ENCODE results near the gene TAL1.

The TAL1 gene

DNA sequence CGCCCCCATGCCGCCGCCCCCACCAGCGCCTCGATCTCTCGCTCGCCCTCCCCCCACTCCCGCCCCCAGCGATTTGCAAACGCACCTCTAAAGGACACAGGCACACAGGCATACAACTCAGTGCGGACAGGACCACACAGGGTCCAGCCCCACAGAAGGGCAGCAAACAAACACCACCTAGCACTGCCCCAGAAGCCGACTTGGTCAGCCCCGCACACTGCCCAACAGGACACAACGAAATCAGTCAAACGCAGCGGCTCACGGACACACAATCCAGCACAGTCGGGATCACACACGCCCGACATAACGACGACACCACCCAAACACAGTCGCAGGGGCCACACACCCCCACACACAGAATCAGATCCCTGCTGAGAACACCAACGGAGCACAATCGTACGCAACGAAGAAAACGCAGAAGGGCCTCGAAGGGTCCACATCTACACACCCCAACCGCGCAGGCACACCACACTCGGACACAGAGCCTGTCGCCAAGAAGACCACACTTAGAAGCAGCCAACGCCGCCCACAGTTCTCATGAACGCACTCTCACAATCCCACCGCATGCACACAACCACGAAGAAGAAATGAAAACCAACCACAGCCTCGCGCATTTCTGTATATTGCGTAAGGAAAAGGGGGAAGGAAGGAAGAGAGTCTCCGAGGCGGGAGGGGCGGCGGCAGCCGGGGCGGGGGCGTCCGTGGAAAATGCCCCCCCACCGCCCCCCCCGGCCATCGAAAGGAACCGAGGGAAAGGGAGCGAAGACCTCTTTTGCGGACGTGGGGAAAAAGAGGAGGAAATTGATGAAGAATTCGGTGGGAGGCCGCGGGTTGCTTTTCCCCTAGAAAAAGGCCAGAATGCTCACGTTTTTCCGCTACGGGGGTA is 481 bp downstream of the TAL1 start:
- H3K27me3 Mint-ChIP-seq (ENCODE audit: low read depth): peaks cover 100% of the 10 kb centered on the region
- H3K36me3 Mint-ChIP-seq (ENCODE audit: low read depth): no peaks in the 10 kb centered on the region
- peaks cover 7% of the 10 kb centered on the region for H3K9me3 Mint-ChIP-seq
- H3K4me3 Mint-ChIP-seq: peak overlapping the region; percentile 69 to 75 (median 73)
- peak overlapping the region in 2 of 3 experiments; percentile 11 to 61 for H3K27ac Mint-ChIP-seq
- TF ChIP-seq, protein P1, sequence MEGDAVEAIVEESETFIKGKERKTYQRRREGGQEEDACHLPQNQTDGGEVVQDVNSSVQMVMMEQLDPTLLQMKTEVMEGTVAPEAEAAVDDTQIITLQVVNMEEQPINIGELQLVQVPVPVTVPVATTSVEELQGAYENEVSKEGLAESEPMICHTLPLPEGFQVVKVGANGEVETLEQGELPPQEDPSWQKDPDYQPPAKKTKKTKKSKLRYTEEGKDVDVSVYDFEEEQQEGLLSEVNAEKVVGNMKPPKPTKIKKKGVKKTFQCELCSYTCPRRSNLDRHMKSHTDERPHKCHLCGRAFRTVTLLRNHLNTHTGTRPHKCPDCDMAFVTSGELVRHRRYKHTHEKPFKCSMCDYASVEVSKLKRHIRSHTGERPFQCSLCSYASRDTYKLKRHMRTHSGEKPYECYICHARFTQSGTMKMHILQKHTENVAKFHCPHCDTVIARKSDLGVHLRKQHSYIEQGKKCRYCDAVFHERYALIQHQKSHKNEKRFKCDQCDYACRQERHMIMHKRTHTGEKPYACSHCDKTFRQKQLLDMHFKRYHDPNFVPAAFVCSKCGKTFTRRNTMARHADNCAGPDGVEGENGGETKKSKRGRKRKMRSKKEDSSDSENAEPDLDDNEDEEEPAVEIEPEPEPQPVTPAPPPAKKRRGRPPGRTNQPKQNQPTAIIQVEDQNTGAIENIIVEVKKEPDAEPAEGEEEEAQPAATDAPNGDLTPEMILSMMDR (IDR thresholded peaks at IDR 0.05; ENCODE audit: unreplicated experiment in 3 of 3): no peak
- peaks cover 26% of the 10 kb centered on the region for H3K4me1 Mint-ChIP-seq

DNA sequence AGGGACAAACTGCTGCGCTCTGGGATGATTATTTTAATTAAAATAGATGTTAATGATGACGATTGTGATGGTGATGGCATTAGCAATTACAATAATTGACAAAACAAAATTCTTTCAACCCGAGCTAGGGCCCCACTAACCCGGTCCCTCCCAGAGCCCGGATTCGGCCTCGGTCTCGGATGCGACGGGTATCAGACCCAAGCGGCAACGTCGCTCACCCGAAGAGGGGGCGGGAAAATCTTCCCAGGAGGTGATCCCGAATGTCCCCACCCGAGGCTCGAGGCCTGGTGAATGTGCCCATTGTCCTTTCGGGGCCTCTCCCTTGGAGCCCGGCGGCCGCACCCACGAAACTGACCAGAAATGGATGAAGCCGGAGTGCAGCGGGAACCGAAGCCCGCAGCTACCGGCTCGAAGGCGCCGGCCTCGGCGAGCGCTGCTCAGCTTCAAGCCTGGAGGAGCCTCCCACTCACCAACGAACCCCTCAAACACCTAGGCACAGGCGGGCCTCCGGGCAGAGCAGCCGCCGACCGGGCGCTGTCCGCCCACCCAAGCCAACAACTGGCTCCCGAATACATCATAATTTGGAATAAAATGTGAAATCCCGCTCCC is 1.2 kb downstream of the TAL1 start:
- peaks cover 7% of the 10 kb centered on the region for H3K9me3 Mint-ChIP-seq
- H3K27ac Mint-ChIP-seq: no peak overlapping the region
- TF ChIP-seq, protein P1 (IDR thresholded peaks at IDR 0.05; ENCODE audit: unreplicated experiment in 3 of 3): no peak
- H3K4me3 Mint-ChIP-seq: no peak overlapping the region
- peaks cover 100% of the 10 kb centered on the region for H3K27me3 Mint-ChIP-seq (ENCODE audit: low read depth)
- H3K4me1 Mint-ChIP-seq: peaks cover 32% of the 10 kb centered on the region
- H3K36me3 Mint-ChIP-seq (ENCODE audit: low read depth): no peaks in the 10 kb centered on the region

DNA sequence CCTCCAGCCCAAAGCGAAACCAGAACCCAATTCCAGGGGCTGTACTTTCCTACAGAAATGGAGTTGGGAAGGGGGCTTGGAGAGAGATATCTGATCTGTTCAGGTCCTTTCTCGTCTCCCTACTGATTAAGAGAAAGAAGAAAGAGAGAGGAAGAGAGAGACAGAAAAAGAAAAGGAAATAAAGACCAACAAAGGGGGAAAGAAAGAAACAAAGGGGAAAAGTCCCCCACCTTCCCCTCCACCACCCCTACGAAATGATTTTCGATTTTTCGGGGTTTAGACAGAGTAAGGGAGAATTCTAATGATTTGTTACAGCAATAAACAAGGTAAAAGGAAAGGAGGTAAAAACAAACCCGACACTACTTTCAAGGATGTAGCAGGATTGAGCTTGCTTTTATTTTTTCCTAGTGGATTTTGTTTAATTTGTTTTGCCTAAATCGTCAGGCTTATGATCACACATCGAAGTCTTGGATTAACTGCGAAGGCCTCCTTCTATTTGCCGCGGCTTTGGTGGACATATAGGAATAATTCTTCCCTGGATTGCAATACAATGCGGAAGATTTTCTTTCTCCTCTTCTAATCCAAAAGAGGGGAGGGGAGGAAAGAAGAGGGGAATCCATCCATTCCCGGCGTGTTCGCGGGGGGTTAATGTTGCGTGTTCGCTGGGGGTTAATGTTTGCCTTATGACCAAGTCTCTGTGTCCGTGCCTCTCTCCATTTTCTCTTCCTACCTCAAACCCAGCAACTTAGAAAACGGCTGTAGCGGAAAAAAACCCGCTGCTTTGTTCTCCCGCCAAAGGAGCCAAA is 1.9 kb downstream of the TAL1 start:
- Mint-ChIP-seq H3K36me3 (ENCODE audit: low read depth) (no peaks in the 10 kb centered on the region), H3K27me3 (ENCODE audit: low read depth) (peaks cover 96% of the 10 kb centered on the region), H3K9me3 (peaks cover 7% of the 10 kb centered on the region)

DNA sequence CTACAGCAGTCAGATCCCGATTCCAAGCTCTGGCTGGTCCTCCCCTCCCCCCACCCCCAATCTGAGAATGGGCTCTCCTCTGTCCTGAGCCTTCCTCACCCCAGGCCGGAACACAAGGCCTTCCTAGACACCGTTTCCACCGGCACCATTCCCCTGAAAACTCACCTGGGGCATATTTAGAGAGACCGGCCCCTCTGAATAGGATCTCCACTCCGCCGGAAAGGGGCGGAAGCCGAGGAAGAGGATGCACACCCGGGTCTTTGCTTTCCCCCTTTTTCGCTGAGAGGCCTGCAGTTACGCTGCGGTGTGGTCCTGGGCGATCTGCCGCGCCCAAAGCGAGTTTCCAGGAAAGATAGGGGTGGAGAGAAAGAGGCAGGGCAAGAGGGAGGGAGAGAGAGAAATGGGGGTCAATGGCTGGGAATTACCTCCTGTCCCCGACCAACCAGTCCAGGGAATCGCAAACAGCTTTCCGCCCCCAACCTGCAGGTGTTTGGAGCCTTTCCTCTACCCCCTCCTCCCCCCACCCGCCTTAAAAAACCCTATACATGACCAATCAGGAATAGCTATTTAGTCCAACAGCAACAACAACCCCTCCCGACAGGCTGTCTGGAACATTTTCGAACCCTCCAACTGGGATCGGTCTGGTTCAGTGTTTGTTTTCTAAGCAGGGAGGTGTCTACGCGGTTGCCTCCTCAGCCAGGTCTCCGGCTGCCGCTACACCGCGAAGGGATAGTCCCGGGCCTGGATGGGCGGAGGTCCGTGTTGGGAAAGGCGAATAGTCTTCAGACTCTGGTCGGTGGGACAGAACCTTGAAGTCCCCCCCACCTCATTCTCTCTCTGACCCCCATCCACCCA is 2.8 kb downstream of the TAL1 start:
- TF ChIP-seq, protein P1 (IDR thresholded peaks at IDR 0.05; ENCODE audit: unreplicated experiment in 3 of 3): no peak
- peaks cover 33% of the 10 kb centered on the region for H3K4me1 Mint-ChIP-seq
- peaks cover 7% of the 10 kb centered on the region for H3K9me3 Mint-ChIP-seq
- H3K27ac Mint-ChIP-seq: no peak overlapping the region
- H3K36me3 Mint-ChIP-seq (ENCODE audit: low read depth): no peaks in the 10 kb centered on the region
- H3K4me3 Mint-ChIP-seq: peak overlapping the region in 1 of 3 experiments; percentile 14
- H3K27me3 Mint-ChIP-seq (ENCODE audit: low read depth): peaks cover 87% of the 10 kb centered on the region

More for the DNA sequence above, 1.9 kb downstream of the TAL1 start:
- Mint-ChIP-seq H3K4me1 (peaks cover 33% of the 10 kb centered on the region), H3K4me3 (peak overlapping the region; percentile 31 to 61 (median 42)), H3K27ac (no peak overlapping the region)
- TF ChIP-seq, protein P1 (IDR thresholded peaks at IDR 0.05; ENCODE audit: unreplicated experiment in 3 of 3): no peak

DNA sequence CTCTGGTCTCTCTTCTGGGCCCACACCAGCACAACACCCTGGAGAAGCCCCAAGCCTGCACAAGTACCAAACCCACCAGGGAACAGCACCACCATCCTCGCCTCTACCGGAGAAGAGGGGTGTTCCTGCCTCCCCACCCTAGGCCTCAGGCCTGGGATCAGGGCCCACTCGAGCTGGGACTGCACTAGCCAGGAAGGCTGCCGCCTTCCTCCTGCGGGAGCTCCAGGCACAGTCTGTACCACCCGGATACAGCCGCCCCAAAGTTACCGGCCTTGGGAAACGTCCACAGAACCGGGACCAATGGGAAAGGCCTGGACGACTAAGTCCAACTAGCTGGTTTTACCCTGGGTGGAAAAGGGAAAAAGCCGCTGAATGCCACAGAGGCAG is 3.4 kb downstream of the TAL1 start:
- H3K9me3 Mint-ChIP-seq: peaks cover 7% of the 10 kb centered on the region
- H3K4me3 Mint-ChIP-seq: no peak overlapping the region
- H3K4me1 Mint-ChIP-seq: peaks cover 33% of the 10 kb centered on the region

More for the DNA sequence above, 3.4 kb downstream of the TAL1 start:
- Mint-ChIP-seq H3K27ac (no peak overlapping the region), H3K36me3 (ENCODE audit: low read depth) (no peaks in the 10 kb centered on the region), H3K27me3 (ENCODE audit: low read depth) (peaks cover 81% of the 10 kb centered on the region)
- TF ChIP-seq, protein P1 (IDR thresholded peaks at IDR 0.05; ENCODE audit: unreplicated experiment in 3 of 3): no peak

Measured in nephron (organoid).